HepG2 (cell line): ENCODE data around the gene WDR59. TPM values are rescaled to one million over a fixed set of nuclear protein-coding genes. Genes with fewer than 3 reads are reported as not detected.

Source experiments
- BHLHE40 ChIP-seq: IDR thresholded peaks from 2 replicates; pipeline ENCODE4 v1.6.1; 2011; ENCODE audit warnings: low read length, improper control_type of control experiment
- BRF2 ChIP-seq: sonication (generic); formaldehyde crosslinking; IDR thresholded peaks from 2 replicates; pipeline ENCODE4 v1.8.1; 2022; ENCODE audit warnings: mild to moderate bottlenecking, missing genetic modification reagents
- DR1 ChIP-seq: sonication (generic); formaldehyde crosslinking; IDR thresholded peaks from 2 replicates; pipeline ENCODE4 v1.8.0; 2021; ENCODE audit warnings: mild to moderate bottlenecking, missing genetic modification reagents, inconsistent platforms
- GABPB1 ChIP-seq: IDR thresholded peaks from 2 replicates; pipeline ENCODE4 v1.6.1; 2016; ENCODE audit warnings: mild to moderate bottlenecking, missing genetic modification reagents, moderate library complexity, missing compliant biosample characterization
- GATAD1 ChIP-seq: IDR thresholded peaks from 2 replicates; pipeline ENCODE4 v1.6.1; 2016; ENCODE audit warnings: missing genetic modification reagents, missing compliant biosample characterization
- PBX2 ChIP-seq: IDR thresholded peaks from 2 replicates; pipeline ENCODE4 v1.6.1; 2016; ENCODE audit warnings: control low read depth
- POGK ChIP-seq: sonication (generic); formaldehyde crosslinking; conservative IDR thresholded peaks from 2 replicates; pipeline ENCODE4 v1.8.0; 2022; ENCODE audit warnings: mild to moderate bottlenecking, moderate library complexity, missing genetic modification reagents
- SRSF9 ChIP-seq: fragments of 200-400 bp; formaldehyde crosslinking; IDR thresholded peaks from 2 replicates; pipeline ENCODE4 v1.6.1; 2018; ENCODE audit warnings: borderline replicate concordance, mild to moderate bottlenecking, low read depth, low read length; ENCODE audit not compliant: insufficient read depth, poor library complexity, severe bottlenecking
- TEAD3 ChIP-seq: optimal IDR thresholded peaks from 2 replicates; pipeline ENCODE3; 2016; ENCODE audit warnings: borderline replicate concordance
- ZMYM3 ChIP-seq: sonication (generic); formaldehyde crosslinking; IDR thresholded peaks from 2 replicates; pipeline ENCODE4 v1.5.1; 2020; ENCODE audit warnings: mild to moderate bottlenecking, missing genetic modification reagents
- ZNF180 ChIP-seq: sonication (generic); formaldehyde crosslinking; IDR thresholded peaks from 2 replicates; pipeline ENCODE4 v1.4.0; 2020; ENCODE audit warnings: low read depth, missing genetic modification reagents, borderline replicate concordance
- ZNF280D ChIP-seq: sonication (generic); formaldehyde crosslinking; IDR thresholded peaks from 2 replicates; pipeline ENCODE4 v1.5.1; 2020; ENCODE audit warnings: mild to moderate bottlenecking, missing genetic modification reagents
- ZNF317 ChIP-seq: sonication (generic); formaldehyde crosslinking; IDR thresholded peaks from 2 replicates; pipeline ENCODE4 v1.5.0; 2020; ENCODE audit warnings: mild to moderate bottlenecking, missing genetic modification reagents
- ZNF546 ChIP-seq: sonication (generic); formaldehyde crosslinking; conservative IDR thresholded peaks from 2 replicates; pipeline ENCODE4 v1.8.1; 2023; ENCODE audit warnings: mild to moderate bottlenecking, missing genetic modification reagents
- ZNF629 ChIP-seq: sonication (generic); formaldehyde crosslinking; conservative IDR thresholded peaks from 2 replicates; pipeline ENCODE4 v1.5.0; 2020; ENCODE audit warnings: missing genetic modification reagents
- ZNF674 ChIP-seq: sonication (generic); formaldehyde crosslinking; IDR thresholded peaks from 2 replicates; pipeline ENCODE4 v1.5.0; 2020; ENCODE audit warnings: low read depth, mild to moderate bottlenecking, missing genetic modification reagents
- ZNF687 ChIP-seq: sonication (generic); formaldehyde crosslinking; IDR thresholded peaks from 2 replicates; pipeline ENCODE4 v1.5.1; 2020; ENCODE audit warnings: mild to moderate bottlenecking, missing genetic modification reagents, moderate library complexity
- ZNF720 ChIP-seq: sonication (generic); formaldehyde crosslinking; IDR thresholded peaks from 2 replicates; pipeline ENCODE4 v1.4.0; 2020; ENCODE audit warnings: missing genetic modification reagents
- ZNF878 ChIP-seq: sonication (generic); formaldehyde crosslinking; IDR thresholded peaks from 2 replicates; pipeline ENCODE4 v1.8.1; 2023; ENCODE audit warnings: mild to moderate bottlenecking, missing genetic modification reagents, moderate library complexity
- polyA plus RNA-seq, 8 experiments: library from polyadenylated mRNA; depleted of rRNA in 3 of 8; stranded (reverse) in 7 of 8; unstranded in 1 of 8; fragments of >200 nt; fragmentation: Illumina TruSeq in 4 of 8; extraction: Trizol in 4 of 8; gene quantifications; 2 replicates each; pipeline versions ENCODE4 v1.2.1 to v1.2.3, GENCODE V29; 2011 to 2016; ENCODE audit warnings: low read depth in 4 of 8, missing spikeins in 1 of 8, mixed read lengths in 1 of 8; ENCODE audit not compliant: insufficient read depth in 1 of 8
- total RNA-seq, 5 experiments: library from RNA; depleted of rRNA; stranded (reverse); fragments of >200 nt; fragmentation: Illumina TruSeq; extraction: Trizol; gene quantifications; 2 replicates each; pipeline ENCODE4 v1.2.3, GENCODE V29; 2016; ENCODE audit warnings: low read depth in 1 of 5

The WDR59 gene
- total and polyA plus RNA-seq, 2 of the 13 experiments (the other 11 are each of a cell fraction or from before 2014, with no cell fraction given), result 65.2 to 306 TPM

GRCh38 chr16:74997042-74997491 is 12.1 kb upstream of the WDR59 start (continued):
- TF ChIP-seq ZNF280D (CRISPR knock-in tag) (no peak), ZNF687 (CRISPR knock-in tag) (no peak), GABPB1 (CRISPR knock-in tag) (no peak), BRF2 (CRISPR knock-in tag) (no peak), ZMYM3 (CRISPR knock-in tag) (peak; percentile 74), POGK (no peak), DR1 (CRISPR knock-in tag) (no peak), GATAD1 (CRISPR knock-in tag) (no peak; the same call in 1 of the 2 replicates), ZNF674 (CRISPR knock-in tag) (no peak), ZNF878 (CRISPR knock-in tag) (no peak; the same call in 1 of the 2 replicates), ZNF629 (CRISPR knock-in tag) (no peak), BHLHE40 (no peak), ZNF317 (CRISPR knock-in tag) (no peak), ZNF720 (CRISPR knock-in tag) (no peak), PBX2 (no peak), TEAD3 (CRISPR knock-in tag) (peak; percentile 75), SRSF9 (no peak), ZNF546 (CRISPR knock-in tag) (no peak), ZNF180 (no peak)
